ENCODE measurements around the gene TMEM59L.

Gene TMEM59L

DNA sequence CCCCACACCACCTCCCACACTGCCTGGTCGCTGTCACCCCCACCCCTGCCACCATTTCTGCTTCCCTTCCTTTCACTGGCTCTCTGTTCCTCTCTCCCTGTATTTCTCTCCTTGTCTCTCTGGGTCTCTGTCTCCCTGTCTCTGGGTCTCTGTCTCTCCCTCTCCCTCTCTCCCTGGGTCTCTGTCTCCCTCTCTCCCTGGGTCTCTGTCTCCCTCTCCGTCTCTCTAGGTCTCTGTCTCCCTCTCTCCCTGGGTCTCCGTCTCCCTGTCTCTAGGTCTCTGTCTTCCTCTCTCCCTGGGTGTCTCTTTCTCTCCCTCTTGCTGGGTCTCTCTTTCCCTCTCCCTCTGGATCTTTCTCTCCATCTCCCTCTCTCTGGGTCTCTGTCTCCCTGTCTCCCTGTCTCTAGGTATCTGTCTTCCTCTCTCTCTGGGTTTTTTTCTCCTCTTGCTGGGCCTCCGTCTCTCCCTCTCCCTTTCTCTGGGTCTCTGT lies 45.7 kb downstream of the TMEM59L start:
- Histone ChIP-seq H3K9ac (ENCODE audit: low read length) (no peak overlapping the region), H3K4me3 (ENCODE audit: low read depth in 1 of 2, low read length in 2 of 2) (no peak overlapping the region), H3K27ac (ENCODE audit: low read depth, low read length) (peak overlapping the region; percentile 24), H3K36me3 (ENCODE audit: insufficient read depth, low read length) (no peaks in the 10 kb centered on the region), H3K4me1 (ENCODE audit: insufficient read depth, low read length) (peaks cover 42% of the 10 kb centered on the region), H3K27me3 (ENCODE audit: control insufficient read depth in 1 of 2, insufficient read depth in 2 of 2, low read length in 2 of 2) (no peaks in the 10 kb centered on the region), H3K9me3 (ENCODE audit: low read length) (no peaks in the 10 kb centered on the region)

DNA sequence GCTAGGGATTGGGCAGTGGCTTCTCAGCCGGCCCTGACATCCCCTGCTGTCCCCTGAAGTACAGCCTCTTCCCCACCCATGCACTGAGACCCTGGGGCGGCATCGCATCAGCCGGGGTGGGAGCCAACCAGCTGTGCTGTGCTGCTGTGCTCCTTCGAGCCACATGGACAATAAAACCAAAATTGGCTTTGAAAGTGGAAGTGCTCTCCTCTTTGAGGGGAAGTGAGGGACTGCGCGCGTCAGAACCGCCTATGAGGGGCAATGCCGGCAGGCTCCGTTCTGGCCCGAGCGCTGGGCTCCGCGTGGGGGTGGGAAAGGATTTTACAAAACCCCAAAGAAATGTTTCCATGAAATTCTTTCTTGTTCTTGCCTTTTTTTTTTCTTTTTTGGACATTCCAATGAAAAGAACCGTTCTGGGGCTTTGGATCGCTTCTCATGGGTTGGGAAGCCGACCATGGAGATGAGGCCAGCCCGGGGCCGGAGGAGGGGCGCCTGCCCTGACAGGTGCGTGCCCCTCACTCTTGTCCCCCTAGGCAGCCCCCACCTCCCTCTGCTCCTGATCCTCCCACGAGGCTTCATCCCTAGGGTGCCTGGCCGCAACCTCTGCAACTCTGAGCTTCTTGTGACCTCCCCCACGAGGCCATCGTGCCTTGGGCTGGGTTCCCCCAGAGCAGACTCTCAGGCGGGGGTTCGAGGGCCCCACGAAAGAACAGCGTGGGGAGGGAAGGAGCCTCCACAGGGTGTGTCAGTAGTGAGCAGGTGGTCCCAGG lies 46.8 kb downstream of the TMEM59L start:
- H3K4me1 ChIP-seq (ENCODE audit: insufficient read depth, low read length): peaks cover 49% of the 10 kb centered on the region
- no peaks in the 10 kb centered on the region for H3K9me3 ChIP-seq (ENCODE audit: low read length)
- no peak overlapping the region for H3K9ac ChIP-seq (ENCODE audit: low read length)

DNA sequence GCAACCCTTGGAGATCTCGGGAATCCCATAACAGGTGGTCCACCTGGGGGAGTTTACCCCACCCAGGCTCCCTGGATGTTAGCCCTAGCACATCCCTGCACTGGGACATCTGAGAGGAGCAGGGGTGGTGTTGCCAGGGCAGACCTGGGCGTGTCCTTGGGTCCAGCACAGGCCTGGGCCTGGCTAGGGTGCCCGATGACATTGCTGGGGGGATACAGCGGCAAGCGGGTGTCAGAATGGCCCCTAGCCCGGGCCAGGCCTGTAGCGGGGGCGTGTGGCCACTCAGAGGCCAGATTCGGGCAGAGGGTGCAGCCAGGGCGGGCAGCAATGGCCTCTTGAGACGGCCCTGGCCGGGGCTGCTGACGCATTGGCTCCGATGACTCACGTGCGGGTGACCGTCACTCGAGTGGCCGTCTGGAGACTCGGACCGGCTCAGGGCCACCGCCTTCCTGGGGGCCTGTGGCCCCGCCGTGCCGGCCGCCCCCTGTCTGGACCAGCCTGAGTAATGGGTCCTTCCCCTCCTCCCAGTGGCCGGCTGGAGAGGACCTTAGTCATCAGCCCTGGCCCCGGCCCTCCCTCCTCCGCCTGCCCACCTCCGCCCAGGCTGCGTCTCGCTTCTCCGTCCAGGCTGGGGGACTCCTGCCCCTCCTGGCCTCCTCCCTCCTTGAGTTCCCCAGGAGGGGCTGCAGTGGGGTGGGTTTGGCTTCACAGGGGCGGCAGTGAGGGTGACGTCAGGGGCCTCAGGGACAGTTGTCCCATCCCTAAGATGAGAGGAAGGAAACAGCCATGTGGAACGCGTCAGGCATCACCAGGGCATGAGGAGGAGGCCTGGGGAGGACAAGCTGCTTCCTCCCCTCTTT lies 47.6 kb downstream of the TMEM59L start:
- Histone ChIP-seq H3K9me3 (ENCODE audit: low read length) (no peaks in the 10 kb centered on the region), H3K36me3 (ENCODE audit: insufficient read depth, low read length) (no peaks in the 10 kb centered on the region), H3K9ac (ENCODE audit: low read length) (no peak overlapping the region), H3K4me1 (ENCODE audit: insufficient read depth, low read length) (peaks cover 49% of the 10 kb centered on the region), H3K4me3 (ENCODE audit: low read depth in 1 of 2, low read length in 2 of 2) (no peak overlapping the region), H3K27me3 (ENCODE audit: control insufficient read depth in 1 of 2, insufficient read depth in 2 of 2, low read length in 2 of 2) (no peaks in the 10 kb centered on the region), H3K27ac (ENCODE audit: low read depth, low read length) (no peak overlapping the region)

More for the DNA sequence above, 46.8 kb downstream of the TMEM59L start:
- Histone ChIP-seq H3K4me3 (ENCODE audit: low read depth in 1 of 2, low read length in 2 of 2) (peak overlapping the region in 1 of 2 donors; percentile 10), H3K27me3 (ENCODE audit: control insufficient read depth in 1 of 2, insufficient read depth in 2 of 2, low read length in 2 of 2) (no peaks in the 10 kb centered on the region), H3K36me3 (ENCODE audit: insufficient read depth, low read length) (no peaks in the 10 kb centered on the region), H3K27ac (ENCODE audit: low read depth, low read length) (no peak overlapping the region)

DNA sequence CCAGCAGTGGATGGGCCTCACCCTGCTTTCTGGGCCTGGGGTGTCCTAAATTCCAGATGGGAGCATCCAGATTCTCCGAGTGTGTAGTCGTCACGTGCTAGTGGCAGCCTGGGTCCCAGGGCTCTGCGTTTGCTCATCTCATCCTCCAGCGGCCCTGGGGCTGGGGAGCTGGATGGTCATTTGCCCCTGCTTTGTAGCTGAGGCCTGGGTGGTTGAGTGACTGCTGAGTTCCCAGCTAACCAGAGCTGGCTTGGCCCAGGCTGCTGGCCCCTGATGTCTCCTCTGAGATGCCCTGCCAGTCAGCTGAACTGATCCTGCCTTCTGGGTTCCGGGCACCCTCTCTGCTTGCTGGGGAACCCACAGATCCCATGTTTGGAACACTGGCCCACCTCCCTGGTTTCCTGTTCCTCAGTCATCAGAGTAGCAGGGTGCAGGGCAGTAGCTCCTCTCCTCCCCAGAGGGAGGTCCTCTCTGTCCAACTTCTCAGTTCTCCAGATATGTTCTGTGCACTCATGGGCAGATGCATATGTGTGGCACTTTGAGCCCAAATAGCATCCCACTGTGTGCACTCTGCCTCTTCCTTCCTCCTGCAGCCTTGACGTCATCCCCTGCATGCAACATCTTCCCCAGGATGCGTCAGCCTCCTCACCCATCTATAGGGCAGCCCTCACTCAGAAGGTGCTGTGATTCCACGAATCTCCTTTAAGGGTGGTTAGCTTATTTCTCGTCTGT lies 48.4 kb downstream of the TMEM59L start:
- no peak overlapping the region for H3K27ac ChIP-seq (ENCODE audit: low read depth, low read length)

DNA sequence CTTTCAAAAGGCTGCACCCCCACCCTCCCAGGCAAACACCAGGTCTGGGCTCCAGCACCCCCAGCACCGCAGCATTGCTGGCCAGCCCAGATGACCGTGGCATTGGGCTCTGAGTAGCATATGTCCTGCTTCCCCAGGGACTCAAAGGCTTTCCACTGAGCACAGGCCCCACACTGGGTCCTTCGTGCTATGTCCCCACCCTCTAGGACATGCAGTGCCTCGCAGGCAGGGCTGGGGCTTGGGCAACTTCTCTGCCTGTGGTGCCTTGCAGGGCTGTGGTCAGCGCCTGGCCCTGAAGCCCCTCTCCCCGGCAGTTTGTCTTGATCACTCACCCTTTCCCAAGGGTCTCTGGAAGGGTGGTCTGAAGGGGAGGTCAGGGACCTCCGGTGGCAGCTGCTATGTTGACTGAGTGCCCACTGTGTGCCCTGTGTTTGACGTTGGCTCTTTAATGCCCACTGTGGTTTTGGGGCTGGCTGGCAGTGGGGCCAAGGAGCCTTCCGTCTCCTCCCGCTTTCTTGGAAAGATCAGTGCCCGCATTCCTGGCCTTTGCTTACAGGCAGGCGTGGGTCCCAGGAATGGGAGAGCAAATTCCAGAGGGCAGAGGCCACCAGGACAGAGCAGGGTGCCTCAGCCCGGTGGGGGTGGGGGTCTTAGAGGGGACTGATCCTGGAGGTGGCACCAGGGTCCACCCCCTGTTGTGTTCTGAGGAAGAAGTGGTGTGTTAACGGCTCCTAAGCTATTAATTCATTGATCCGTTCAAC lies 50.5 kb downstream of the TMEM59L start:
- H3K9me3 ChIP-seq (ENCODE audit: low read length): no peaks in the 10 kb centered on the region
- peaks cover 10% of the 10 kb centered on the region for H3K36me3 ChIP-seq (ENCODE audit: insufficient read depth, low read length)
- peaks cover 37% of the 10 kb centered on the region for H3K4me1 ChIP-seq (ENCODE audit: insufficient read depth, low read length)
- H3K9ac ChIP-seq (ENCODE audit: low read length): no peak overlapping the region
- H3K27me3 ChIP-seq (ENCODE audit: control insufficient read depth in 1 of 2, insufficient read depth in 2 of 2, low read length in 2 of 2): no peaks in the 10 kb centered on the region
- H3K27ac ChIP-seq (ENCODE audit: low read depth, low read length): no peak overlapping the region
- no peak overlapping the region for H3K4me3 ChIP-seq (ENCODE audit: low read depth in 1 of 2, low read length in 2 of 2)

More for the DNA sequence above, 48.4 kb downstream of the TMEM59L start:
- Histone ChIP-seq H3K36me3 (ENCODE audit: insufficient read depth, low read length) (no peaks in the 10 kb centered on the region), H3K4me3 (ENCODE audit: low read depth in 1 of 2, low read length in 2 of 2) (no peak overlapping the region), H3K27me3 (ENCODE audit: control insufficient read depth in 1 of 2, insufficient read depth in 2 of 2, low read length in 2 of 2) (no peaks in the 10 kb centered on the region), H3K9ac (ENCODE audit: low read length) (no peak overlapping the region), H3K9me3 (ENCODE audit: low read length) (no peaks in the 10 kb centered on the region), H3K4me1 (ENCODE audit: insufficient read depth, low read length) (peaks cover 49% of the 10 kb centered on the region)

DNA sequence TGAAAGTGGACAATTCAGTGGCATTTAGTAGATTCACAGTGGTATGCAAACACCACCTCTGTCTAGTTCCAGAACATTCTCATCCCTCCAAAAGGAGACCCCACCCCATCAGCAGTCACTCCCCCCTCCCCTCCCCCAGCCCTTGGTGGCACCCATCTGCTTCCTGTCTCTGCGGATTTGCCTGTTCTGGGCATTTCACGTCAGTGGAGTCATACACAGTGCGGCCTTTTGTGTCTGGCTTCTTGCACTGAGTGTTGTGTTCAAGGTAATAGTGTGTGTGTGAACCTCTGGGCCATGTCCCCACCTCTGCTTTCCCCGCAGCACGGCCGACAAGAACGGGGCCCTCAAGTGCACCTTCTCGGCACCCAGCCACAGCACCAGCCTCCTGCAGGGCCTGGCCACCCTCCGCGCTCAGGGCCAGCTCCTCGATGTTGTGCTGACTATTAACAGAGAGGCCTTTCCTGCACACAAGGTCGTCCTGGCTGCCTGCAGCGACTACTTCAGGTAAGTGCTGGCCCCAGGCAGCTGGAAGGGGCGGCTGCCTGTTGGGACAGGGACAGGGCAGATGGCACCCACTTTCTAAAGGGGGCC lies 51.4 kb downstream of the TMEM59L start:
- Histone ChIP-seq H3K4me3 (ENCODE audit: low read depth in 1 of 2, low read length in 2 of 2) (no peak overlapping the region), H3K9ac (ENCODE audit: low read length) (no peak overlapping the region), H3K27me3 (ENCODE audit: control insufficient read depth in 1 of 2, insufficient read depth in 2 of 2, low read length in 2 of 2) (no peaks in the 10 kb centered on the region), H3K36me3 (ENCODE audit: insufficient read depth, low read length) (peaks cover 13% of the 10 kb centered on the region), H3K9me3 (ENCODE audit: low read length) (no peaks in the 10 kb centered on the region), H3K27ac (ENCODE audit: low read depth, low read length) (no peak overlapping the region), H3K4me1 (ENCODE audit: insufficient read depth, low read length) (peaks cover 28% of the 10 kb centered on the region)

DNA sequence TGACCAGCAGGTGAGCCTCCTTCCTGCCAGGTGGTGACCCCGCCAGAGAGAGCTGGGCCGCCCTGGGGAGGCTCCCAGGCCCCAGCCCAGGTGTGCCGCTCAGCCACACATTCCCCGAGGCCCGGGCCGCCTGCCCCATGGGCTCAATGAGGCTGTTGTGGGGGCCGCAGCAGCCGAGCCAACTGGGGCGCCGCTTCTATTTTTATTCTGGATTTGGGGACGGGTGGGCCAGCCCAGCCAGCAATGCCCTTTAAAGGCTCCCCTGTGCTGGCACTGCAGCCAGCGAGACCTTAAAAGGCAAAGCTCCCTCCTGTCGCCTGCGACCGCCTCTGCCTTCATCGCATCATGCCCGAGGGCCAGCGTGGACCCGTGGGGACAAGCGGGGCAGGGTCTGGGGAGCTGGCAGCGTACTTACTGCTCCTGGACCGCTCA lies 53.1 kb downstream of the TMEM59L start:
- Histone ChIP-seq H3K4me3 (ENCODE audit: low read depth in 1 of 2, low read length in 2 of 2) (no peak overlapping the region), H3K9me3 (ENCODE audit: low read length) (no peaks in the 10 kb centered on the region), H3K9ac (ENCODE audit: low read length) (no peak overlapping the region), H3K27ac (ENCODE audit: low read depth, low read length) (peak overlapping the region; percentile 82), H3K27me3 (ENCODE audit: control insufficient read depth in 1 of 2, insufficient read depth in 2 of 2, low read length in 2 of 2) (no peaks in the 10 kb centered on the region), H3K4me1 (ENCODE audit: insufficient read depth, low read length) (peaks cover 17% of the 10 kb centered on the region), H3K36me3 (ENCODE audit: insufficient read depth, low read length) (peaks cover 21% of the 10 kb centered on the region)

DNA sequence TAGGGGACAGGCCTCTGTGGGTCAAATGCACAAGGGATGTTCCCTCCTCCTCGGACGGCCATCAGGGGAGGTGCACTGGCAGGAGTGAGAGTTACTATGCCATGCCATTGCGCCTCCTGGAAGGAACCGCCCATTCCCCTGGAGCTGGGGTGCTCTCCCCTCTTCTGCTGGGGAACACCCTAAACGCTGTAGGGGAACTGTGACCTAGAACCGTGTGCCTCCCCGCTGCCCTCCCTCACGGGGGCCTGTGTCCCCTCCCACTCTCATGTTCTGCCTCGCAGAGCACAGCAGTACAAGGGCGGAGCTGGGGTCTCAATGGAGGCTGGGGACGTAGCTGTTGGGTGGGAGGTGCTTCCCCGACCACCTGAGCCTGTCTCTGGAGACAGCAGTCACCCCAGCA lies 53.6 kb downstream of the TMEM59L start:
- peaks cover 17% of the 10 kb centered on the region for H3K4me1 ChIP-seq (ENCODE audit: insufficient read depth, low read length)
- peak overlapping the region; percentile 82 for H3K27ac ChIP-seq (ENCODE audit: low read depth, low read length)
- no peaks in the 10 kb centered on the region for H3K9me3 ChIP-seq (ENCODE audit: low read length)
- no peak overlapping the region for H3K4me3 ChIP-seq (ENCODE audit: low read depth in 1 of 2, low read length in 2 of 2)
- no peaks in the 10 kb centered on the region for H3K27me3 ChIP-seq (ENCODE audit: control insufficient read depth in 1 of 2, insufficient read depth in 2 of 2, low read length in 2 of 2)
- H3K9ac ChIP-seq (ENCODE audit: low read length): no peak overlapping the region
- peaks cover 21% of the 10 kb centered on the region for H3K36me3 ChIP-seq (ENCODE audit: insufficient read depth, low read length)

DNA sequence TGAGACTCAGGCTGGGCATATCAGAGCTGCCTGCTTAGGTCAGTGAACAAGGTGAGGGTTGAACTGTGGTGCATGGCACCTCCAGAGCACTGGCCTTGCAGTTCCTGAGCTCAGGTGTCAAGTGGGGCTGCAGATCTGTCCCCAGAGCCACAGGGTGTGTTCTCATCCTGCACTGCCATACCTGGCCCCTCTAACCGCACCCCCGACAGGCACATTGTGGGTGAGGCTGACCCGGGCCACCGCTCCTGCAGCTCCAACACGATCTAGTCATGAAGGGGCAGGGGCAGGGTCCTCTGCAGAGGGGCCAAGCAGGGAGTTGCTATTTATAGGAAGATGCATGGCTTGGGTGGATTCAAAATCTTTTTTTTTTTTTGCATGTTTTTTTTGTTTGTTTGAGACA lies 54.1 kb downstream of the TMEM59L start:
- peak overlapping the region; percentile 82 for H3K27ac ChIP-seq (ENCODE audit: low read depth, low read length)
- H3K36me3 ChIP-seq (ENCODE audit: insufficient read depth, low read length): peaks cover 21% of the 10 kb centered on the region
- H3K27me3 ChIP-seq (ENCODE audit: control insufficient read depth in 1 of 2, insufficient read depth in 2 of 2, low read length in 2 of 2): no peaks in the 10 kb centered on the region
- H3K4me3 ChIP-seq (ENCODE audit: low read depth in 1 of 2, low read length in 2 of 2): no peak overlapping the region
- no peaks in the 10 kb centered on the region for H3K9me3 ChIP-seq (ENCODE audit: low read length)
- H3K4me1 ChIP-seq (ENCODE audit: insufficient read depth, low read length): peaks cover 18% of the 10 kb centered on the region
- no peak overlapping the region for H3K9ac ChIP-seq (ENCODE audit: low read length)

DNA sequence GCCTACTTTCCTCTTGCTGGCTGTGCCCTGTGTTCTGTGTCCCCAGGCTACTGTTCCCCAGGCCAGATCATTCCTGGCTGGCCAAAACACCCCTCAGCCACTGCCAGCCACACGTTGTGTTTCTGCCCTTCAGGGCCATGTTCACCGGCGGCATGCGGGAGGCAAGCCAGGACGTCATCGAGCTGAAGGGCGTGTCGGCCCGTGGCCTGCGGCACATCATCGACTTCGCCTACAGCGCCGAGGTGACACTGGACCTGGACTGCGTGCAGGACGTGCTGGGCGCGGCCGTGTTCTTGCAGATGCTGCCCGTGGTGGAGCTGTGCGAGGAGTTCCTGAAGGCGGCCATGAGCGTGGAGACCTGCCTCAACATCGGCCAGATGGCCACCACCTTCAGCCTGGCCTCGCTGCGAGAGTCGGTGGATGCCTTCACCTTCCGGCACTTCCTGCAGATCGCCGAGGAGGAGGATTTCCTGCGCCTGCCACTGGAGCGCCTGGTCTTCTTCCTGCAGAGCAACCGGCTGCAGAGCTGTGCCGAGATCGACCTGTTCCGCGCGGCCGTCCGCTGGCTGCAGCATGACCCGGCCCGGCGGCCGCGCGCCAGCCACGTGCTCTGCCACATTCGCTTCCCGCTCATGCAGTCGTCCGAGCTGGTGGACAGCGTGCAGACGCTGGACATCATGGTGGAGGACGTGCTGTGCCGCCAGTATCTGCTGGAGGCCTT lies 55.0 kb downstream of the TMEM59L start:
- Histone ChIP-seq H3K9me3 (ENCODE audit: low read length) (no peaks in the 10 kb centered on the region), H3K27me3 (ENCODE audit: control insufficient read depth in 1 of 2, insufficient read depth in 2 of 2, low read length in 2 of 2) (no peaks in the 10 kb centered on the region), H3K27ac (ENCODE audit: low read depth, low read length) (no peak overlapping the region), H3K4me3 (ENCODE audit: low read depth in 1 of 2, low read length in 2 of 2) (no peak overlapping the region), H3K36me3 (ENCODE audit: insufficient read depth, low read length) (peaks cover 21% of the 10 kb centered on the region), H3K9ac (ENCODE audit: low read length) (no peak overlapping the region), H3K4me1 (ENCODE audit: insufficient read depth, low read length) (peaks cover 25% of the 10 kb centered on the region)

Measured in muscle layer of colon (tissue), 2 donors.